GM18909 (cell line): ENCODE data around the gene TYMS.
A peak's percentile ranks its signal among the peaks of the same experiment; 100 is the strongest.

Experiments
- ATAC-seq: cut with Tn5 transposase; IDR thresholded peaks from one replicate; pipeline ENCODE4 v1.9.1; 2021; ENCODE audit warnings: mild to moderate bottlenecking; ENCODE audit not compliant: unreplicated experiment, poor library complexity

TYMS gene

GRCh38 chr18:709771-710170, 52.3 kb downstream of the TYMS start:
- ATAC-seq: no peak

- no peak for ATAC-seq
Observed at GRCh38 chr18:710418-711300, 53.2 kb downstream of the TYMS start.

GRCh38 chr18:711310-711656, 53.8 kb downstream of the TYMS start:
- ATAC-seq: peak; percentile 11

GRCh38 chr18:711657-712400, 54.4 kb downstream of the TYMS start:
- ATAC-seq: peak; percentile 57

- ATAC-seq: peak; percentile 91
Observed at GRCh38 chr18:712401-713134, 55.1 kb downstream of the TYMS start, which contains the start of gene ENOSF1. ENOSF1 (minus strand) TSS chr18:712630; CDS start chr18:712587, 43 bp downstream.

- no peak for ATAC-seq
Observed at GRCh38 chr18:713135-713490, 55.7 kb downstream of the TYMS start.

- ATAC-seq: no peak
Observed at GRCh38 chr18:715626-716025, 58.2 kb downstream of the TYMS start.

GRCh38 chr18:717003-717402, 59.5 kb downstream of the TYMS start:
- ATAC-seq: no peak
